Activated T-cell treated with anti-CD3 and anti-CD28 coated beads for 1 hour (primary cell): ENCODE data around the gene STK33.

Experiments used
- DNase-seq: peaks from one replicate; pipeline ENCODE4 v3.0.0-alpha.2; 2020; ENCODE audit warnings: low read depth

STK33 gene

GRCh38 chr11:8593935-8594909 lies at the start of gene STK33:
TSS of gene STK33 (minus strand) at chr11:8594228. CDS start at chr11:8474905, 119,323 bp downstream.
- DNase-seq, result no peak

GRCh38 chr11:8642196-8642841 lies 48.3 kb upstream of the STK33 start:
- DNase-seq, result no peak

GRCh38 chr11:8641332-8641731 lies 47.3 kb upstream of the STK33 start:
- DNase-seq, result no peak

- DNase-seq, result no peak
Measured at GRCh38 chr11:8640267-8640906, 46.4 kb upstream of the STK33 start.

GRCh38 chr11:8639655-8640054 lies 45.6 kb upstream of the STK33 start:
- no peak for DNase-seq

GRCh38 chr11:8638300-8638699 lies 44.3 kb upstream of the STK33 start:
- no peak for DNase-seq

GRCh38 chr11:8636127-8636526 lies 42.1 kb upstream of the STK33 start:
- no peak for DNase-seq

GRCh38 chr11:8634498-8634897 lies 40.5 kb upstream of the STK33 start:
- no peak for DNase-seq

- no peak for DNase-seq
Measured at GRCh38 chr11:8631395-8632118, 37.5 kb upstream of the STK33 start.

GRCh38 chr11:8624698-8625097 lies 30.7 kb upstream of the STK33 start:
- DNase-seq, result no peak

- no peak for DNase-seq
Measured at GRCh38 chr11:8621147-8621546, 27.1 kb upstream of the STK33 start.

- no peak for DNase-seq
Measured at GRCh38 chr11:8617063-8617462, 23.0 kb upstream of the STK33 start.

GRCh38 chr11:8615291-8616032 lies 21.4 kb upstream of the STK33 start:
- no peak for DNase-seq

GRCh38 chr11:8614497-8614896 lies 20.5 kb upstream of the STK33 start:
- no peak for DNase-seq

GRCh38 chr11:8613036-8613435 lies 19.0 kb upstream of the STK33 start:
- no peak for DNase-seq

GRCh38 chr11:8612522-8612921 lies 18.5 kb upstream of the STK33 start:
- DNase-seq, result no peak

- DNase-seq, result no peak
Measured at GRCh38 chr11:8610532-8611116, 16.6 kb upstream of the STK33 start.

GRCh38 chr11:8608652-8609051 lies 14.6 kb upstream of the STK33 start:
- no peak for DNase-seq

GRCh38 chr11:8605971-8606563 lies 12.0 kb upstream of the STK33 start:
- DNase-seq, result no peak

GRCh38 chr11:8604078-8604723 lies 10.2 kb upstream of the STK33 start:
- DNase-seq, result no peak
